Measurements from ENCODE around the gene KRTAP2-1. TPM values are rescaled to one million over a fixed set of nuclear protein-coding genes. Genes with fewer than 3 reads are reported as not detected.
"Not testable (repeated sequence)": the region's sequence is repeated elsewhere in the genome, so short reads cannot be mapped to it uniquely, and the experiment has no call there.

Gene KRTAP2-1
- total RNA-seq, 2 donors from 2014 or later, result not detected

DNA sequence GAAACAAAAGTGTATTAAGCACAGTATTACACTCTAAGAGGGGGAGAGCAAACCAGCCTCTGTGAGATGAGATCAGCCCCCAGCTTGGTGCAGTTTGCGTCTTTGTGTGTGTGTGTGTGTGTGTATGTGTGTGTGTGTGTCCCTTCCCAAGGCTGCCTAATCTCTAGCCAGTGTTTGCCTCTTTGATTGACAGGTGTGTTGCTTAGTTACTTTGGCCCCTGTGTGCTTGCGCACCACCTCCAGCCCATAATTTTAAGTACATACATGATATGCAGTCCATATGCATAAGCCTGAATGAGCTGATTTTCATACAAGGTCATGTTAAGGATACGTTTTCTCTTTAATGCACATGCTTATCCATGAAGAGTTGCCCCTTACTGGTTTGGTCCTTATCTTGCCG is 45.3 kb downstream of the KRTAP2-1 start:
- no peaks in the 10 kb centered on the region for H3K36me3 Mint-ChIP-seq
- ATAC-seq (no peak), DNase-seq (ENCODE audit: low spot score in 2 of 2) (no peak)
- H3K27ac Mint-ChIP-seq, result no peak overlapping the region
- no peaks in the 10 kb centered on the region for H3K9me3 Mint-ChIP-seq

DNA sequence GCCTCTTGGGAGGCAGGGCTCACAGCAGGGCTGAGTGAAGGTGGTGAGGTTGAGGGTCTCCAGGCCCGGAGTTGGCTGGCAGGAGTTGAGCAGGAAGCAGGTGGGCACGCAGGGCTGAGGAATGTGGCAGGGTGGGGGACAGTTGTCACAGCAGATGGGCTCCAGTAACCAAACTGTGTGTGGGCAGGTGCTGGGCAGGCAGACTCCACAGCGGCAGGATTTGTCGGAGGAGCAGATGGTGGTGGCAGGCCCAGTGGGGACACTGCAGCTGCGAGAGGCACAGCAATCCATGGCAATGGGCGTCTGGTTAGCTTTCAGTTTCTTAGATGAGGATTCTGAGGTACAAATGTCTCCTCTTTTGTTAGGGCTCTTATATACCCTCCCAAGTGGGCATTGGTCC is 47.6 kb downstream of the KRTAP2-1 start, which contains the start of gene KRTAP3-2:
Gene KRTAP3-2 (minus strand): TSS at position 344 of the 400 bp plus-strand sequence. CDS start 53 bp downstream, at position 291.
- H3K36me3 Mint-ChIP-seq; H3K9me3 Mint-ChIP-seq; H3K27ac Mint-ChIP-seq; DNase-seq (ENCODE audit: low spot score in 2 of 2); ATAC-seq: not testable (repeated sequence)

DNA sequence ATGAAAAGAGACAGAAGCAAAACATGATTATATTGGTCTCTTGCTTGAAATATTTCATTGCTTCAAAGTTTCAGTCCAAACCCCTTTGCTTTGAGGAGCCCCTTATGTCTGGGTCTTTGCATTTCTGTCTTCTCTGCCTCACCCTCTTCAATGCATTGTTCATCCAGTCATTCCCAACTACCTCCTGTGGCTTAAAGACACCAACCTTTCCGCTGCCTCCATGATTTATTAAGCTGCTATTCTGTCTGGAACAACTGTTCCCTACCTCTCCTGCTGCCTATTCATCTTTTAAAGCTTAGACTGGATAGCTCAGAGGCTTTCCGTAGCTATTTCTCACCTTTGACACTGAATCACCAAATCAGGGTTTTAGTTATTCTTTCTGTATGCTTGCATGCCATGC is 49.8 kb downstream of the KRTAP2-1 start:
- DNase-seq (ENCODE audit: low spot score in 2 of 2) (no peak), ATAC-seq (no peak)
- H3K9me3 Mint-ChIP-seq, result no peaks in the 10 kb centered on the region
- H3K27ac Mint-ChIP-seq, result no peak overlapping the region
- peaks cover 0 to 4% of the 10 kb centered on the region in 2 donors for H3K36me3 Mint-ChIP-seq

DNA sequence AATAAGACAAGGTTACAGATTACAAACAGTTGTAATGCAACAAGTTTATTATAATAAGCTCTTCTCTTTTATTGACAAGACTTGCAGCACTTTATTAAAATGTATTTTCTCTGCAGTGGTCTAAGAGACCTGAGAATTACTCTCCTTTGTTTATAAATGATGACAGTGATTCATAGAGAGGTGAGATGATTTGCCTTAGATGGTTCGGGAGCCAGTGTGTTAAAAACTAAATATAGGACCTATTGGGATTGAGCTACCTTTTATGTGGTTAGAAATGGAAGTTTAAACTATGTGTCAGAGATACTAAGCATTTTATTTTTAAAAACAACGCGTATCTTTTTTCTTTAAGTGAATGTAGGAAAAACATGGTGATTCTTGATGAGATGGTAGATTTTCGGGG is 50.3 kb downstream of the KRTAP2-1 start:
- Mint-ChIP-seq H3K27ac (no peak overlapping the region), H3K9me3 (no peaks in the 10 kb centered on the region)
- no peak for DNase-seq (ENCODE audit: low spot score in 2 of 2)

More for the DNA sequence above, 50.3 kb downstream of the KRTAP2-1 start:
- peaks cover 0 to 5% of the 10 kb centered on the region in 2 donors for H3K36me3 Mint-ChIP-seq
- ATAC-seq, result peak in 1 of 2 donors; percentile 34

Other genes with a start within 250 kb of the KRTAP2-1 start
- gene KRT28, start 247.4 kb downstream of the KRTAP2-1 start, total RNA-seq, result not detected
- 10 to 100 TPM; 28.2 to 33.2 TPM for gene KRT10, start 224.7 kb downstream of the KRTAP2-1 start, total RNA-seq
- gene KRT12, start 180.1 kb downstream of the KRTAP2-1 start, total RNA-seq, result not detected
- not detected for gene KRT20, start 162.1 kb downstream of the KRTAP2-1 start, total RNA-seq
- not detected for gene KRT23, start 109.7 kb downstream of the KRTAP2-1 start, total RNA-seq
- gene KRT39, start 80.4 kb downstream of the KRTAP2-1 start, total RNA-seq, result not detected
- not detected for gene KRT40, start 63.0 kb downstream of the KRTAP2-1 start, total RNA-seq
- gene KRTAP3-3, start 53.2 kb downstream of the KRTAP2-1 start, total RNA-seq, result not detected
- not detected for gene KRTAP3-2, start 47.4 kb downstream of the KRTAP2-1 start, total RNA-seq
- not detected for gene KRTAP3-1, start 38.2 kb downstream of the KRTAP2-1 start, total RNA-seq
- gene KRTAP1-5, start 20.1 kb downstream of the KRTAP2-1 start, total RNA-seq, result not detected
- gene KRTAP1-4, start 17.1 kb downstream of the KRTAP2-1 start, total RNA-seq, result not detected
- gene KRTAP1-3, start 12.4 kb downstream of the KRTAP2-1 start, total RNA-seq, result not detected
- not detected for gene KRTAP1-1, start 5.9 kb downstream of the KRTAP2-1 start, total RNA-seq
- gene KRTAP2-2, start 7.9 kb upstream of the KRTAP2-1 start, total RNA-seq, result not detected
- not detected for gene KRTAP2-3, start 12.8 kb upstream of the KRTAP2-1 start, total RNA-seq
- gene KRTAP2-4, start 18.6 kb upstream of the KRTAP2-1 start, total RNA-seq, result not detected
- not detected for gene KRTAP4-7, start 36.8 kb upstream of the KRTAP2-1 start, total RNA-seq
- not detected for gene KRTAP4-8, start 50.8 kb upstream of the KRTAP2-1 start, total RNA-seq
- gene KRTAP4-16, start 54.9 kb upstream of the KRTAP2-1 start, total RNA-seq, result not detected
- gene KRTAP4-9, start 58.1 kb upstream of the KRTAP2-1 start, total RNA-seq, result not detected
- gene KRTAP4-11, start 71.1 kb upstream of the KRTAP2-1 start, total RNA-seq, result not detected
- not detected for gene KRTAP4-12, start 76.9 kb upstream of the KRTAP2-1 start, total RNA-seq
- gene KRTAP4-6, start 93.2 kb upstream of the KRTAP2-1 start, total RNA-seq, result not detected
- gene KRTAP4-5, start 102.5 kb upstream of the KRTAP2-1 start, total RNA-seq, result not detected
- not detected for gene KRTAP4-4, start 113.4 kb upstream of the KRTAP2-1 start, total RNA-seq
- not detected for gene KRTAP4-3, start 120.9 kb upstream of the KRTAP2-1 start, total RNA-seq
- gene KRTAP4-2, start 130.9 kb upstream of the KRTAP2-1 start, total RNA-seq, result not detected
- gene KRTAP4-1, start 137.6 kb upstream of the KRTAP2-1 start, total RNA-seq, result not detected
- gene KRTAP9-1, start 142.6 kb upstream of the KRTAP2-1 start, total RNA-seq, result not detected
- not detected for gene KRTAP9-2, start 179.3 kb upstream of the KRTAP2-1 start, total RNA-seq
- gene KRTAP9-3, start 185.1 kb upstream of the KRTAP2-1 start, total RNA-seq, result not detected
- gene KRTAP9-8, start 190.7 kb upstream of the KRTAP2-1 start, total RNA-seq, result not detected
- gene KRTAP9-4, start 202.4 kb upstream of the KRTAP2-1 start, total RNA-seq, result not detected
- not detected for gene KRTAP9-9, start 208.1 kb upstream of the KRTAP2-1 start, total RNA-seq
- not detected for gene KRTAP9-6, start 218.1 kb upstream of the KRTAP2-1 start, total RNA-seq
- not detected for gene KRTAP9-7, start 228.4 kb upstream of the KRTAP2-1 start, total RNA-seq

All from activated naive CD4-positive, alpha-beta T cell treated with anti-CD3 and anti-CD28 coated beads, Interleukin-2, amount 50 U/mL, for 72 hours (primary cell).